Fibroblast of peridontal ligament (primary cell): ENCODE results near the gene KCNJ5.

Experiments
- DNase-seq: peaks from one replicate; pipeline ENCODE4 v3.0.0-alpha.2; 2010; ENCODE audit errors: extremely low read depth

KCNJ5 gene

DNA sequence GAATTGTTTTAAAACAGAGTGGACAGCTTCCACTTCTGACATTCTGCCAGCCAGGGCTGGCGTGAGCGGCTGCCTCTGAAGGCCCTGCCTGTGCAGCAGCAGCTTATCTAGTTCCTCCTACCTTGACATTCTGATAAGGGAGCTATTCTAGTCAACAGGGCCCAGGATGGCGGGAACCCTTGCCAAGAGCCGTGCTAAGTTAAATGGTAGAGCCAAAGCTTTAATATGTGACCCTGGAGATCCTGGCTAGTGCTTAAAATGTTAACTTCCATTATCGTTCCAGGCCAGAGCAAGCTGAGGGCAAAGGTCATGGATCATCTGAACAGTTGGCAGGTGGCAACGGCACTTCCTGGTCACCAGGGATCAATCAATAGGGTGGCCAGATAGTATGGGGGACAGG is 3.5 kb downstream of the KCNJ5 start:
- DNase-seq: no peak

DNA sequence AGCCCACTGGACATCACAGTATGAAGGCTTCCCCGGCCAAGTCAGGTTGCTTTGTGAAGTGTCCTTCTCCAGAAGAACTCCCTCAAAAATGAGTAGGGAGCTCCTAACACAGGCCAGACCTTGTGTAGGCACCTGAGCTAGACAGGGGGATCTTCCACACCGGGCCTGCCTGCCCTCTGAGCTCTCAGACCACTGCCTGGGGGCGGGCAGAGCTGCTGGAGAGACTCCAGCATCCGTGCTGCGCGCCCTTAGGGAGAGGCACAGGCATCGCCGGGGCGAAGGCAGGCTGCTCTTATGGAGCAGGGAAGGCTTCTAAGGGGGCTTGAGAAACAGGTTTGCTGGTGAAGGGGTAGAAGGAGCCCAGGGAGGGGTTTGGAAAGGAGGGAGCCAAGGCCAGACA is 4.4 kb downstream of the KCNJ5 start:
- no peak for DNase-seq

DNA sequence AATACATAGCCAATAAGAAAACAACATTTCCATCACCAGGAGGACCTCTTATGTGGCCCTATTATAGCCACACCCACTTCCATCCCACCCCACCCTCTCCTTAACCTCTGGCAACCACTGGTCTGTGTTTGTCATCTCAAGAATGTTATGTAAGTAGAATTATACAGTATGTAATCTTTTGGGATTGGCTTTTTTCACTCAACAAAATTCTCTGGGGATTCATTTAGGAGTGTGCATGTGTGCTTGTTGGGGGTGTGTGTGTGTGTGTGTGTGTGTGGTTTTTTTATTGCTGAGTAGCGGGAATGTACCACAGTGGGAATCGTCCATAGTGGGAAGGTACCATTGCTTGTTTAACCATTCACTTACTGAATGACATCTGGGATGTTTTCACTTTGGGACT is 5.2 kb downstream of the KCNJ5 start:
- peak; percentile 38 for DNase-seq

DNA sequence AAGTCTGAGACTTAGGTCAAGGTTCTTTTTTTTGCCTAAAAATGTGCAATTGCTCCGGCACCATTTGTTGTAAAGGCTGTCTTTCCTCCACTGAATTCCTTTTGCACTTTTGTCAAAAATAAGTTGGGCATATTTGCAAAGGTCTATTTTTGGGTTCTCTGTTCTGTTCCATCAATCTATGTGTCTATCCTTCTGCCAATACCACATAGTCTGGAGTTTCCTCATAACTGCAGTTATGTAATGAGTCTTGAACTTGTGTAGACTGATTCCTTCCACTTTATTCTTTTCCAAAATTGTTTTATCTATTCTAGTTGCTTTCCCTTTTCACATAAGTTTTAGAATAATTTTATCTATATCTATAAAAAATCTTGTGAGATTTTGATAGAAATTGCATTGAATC is 6.7 kb downstream of the KCNJ5 start:
- no peak for DNase-seq

DNA sequence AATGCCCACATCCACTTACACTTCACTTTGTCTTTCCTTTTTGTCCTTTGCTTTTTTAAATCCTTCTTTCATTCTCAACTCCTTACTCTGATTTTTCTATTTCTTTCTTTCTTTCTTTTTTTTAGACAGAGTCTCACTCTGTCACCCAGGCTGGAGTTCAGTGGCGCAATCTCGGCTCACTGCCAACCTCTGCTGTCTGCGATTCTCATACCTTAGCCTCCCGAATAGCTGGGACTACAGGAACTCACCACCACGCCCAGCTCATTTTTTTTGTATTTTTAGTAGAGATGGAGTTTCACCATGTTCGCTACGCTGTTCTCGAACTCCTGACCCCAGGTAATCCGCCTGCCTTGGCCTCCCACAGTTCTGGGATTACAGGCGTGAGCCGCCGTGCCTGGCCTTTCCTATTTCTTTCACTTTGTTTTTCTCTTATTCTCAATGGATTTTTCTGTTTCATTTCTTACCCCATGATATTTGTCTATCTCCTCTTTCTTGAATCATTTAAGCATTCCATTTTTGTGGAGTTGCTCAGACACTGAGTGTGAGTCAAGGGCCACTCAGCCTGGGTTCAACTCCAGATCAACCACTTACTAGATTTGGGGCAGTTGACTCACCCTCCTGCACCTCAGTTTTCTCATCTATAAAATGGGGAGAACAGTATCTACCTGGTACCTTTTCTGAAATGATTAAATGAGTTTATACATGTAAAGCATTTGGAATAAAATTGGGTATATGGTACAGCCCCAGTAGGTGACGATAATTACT is 7.6 kb downstream of the KCNJ5 start:
- DNase-seq: no peak

DNA sequence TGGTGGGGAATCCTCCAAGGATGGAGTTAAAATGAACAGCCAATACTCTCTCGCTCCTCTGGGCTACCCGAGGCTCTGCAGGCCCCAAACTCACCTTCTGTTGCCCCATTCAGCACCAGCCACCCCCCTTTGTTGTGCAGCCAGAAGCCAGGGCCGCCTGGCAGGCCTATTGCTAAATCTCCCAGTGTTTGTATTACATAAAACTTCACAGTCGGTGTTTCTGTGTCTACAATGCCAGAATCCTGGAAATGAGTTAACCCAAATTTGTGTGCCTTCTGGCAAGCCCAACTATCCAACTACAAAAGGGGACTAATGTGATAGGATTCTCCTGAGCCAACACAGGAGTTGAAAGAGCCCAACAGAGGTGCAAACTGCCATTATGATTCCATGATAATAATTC is 9.3 kb downstream of the KCNJ5 start:
- no peak for DNase-seq

DNA sequence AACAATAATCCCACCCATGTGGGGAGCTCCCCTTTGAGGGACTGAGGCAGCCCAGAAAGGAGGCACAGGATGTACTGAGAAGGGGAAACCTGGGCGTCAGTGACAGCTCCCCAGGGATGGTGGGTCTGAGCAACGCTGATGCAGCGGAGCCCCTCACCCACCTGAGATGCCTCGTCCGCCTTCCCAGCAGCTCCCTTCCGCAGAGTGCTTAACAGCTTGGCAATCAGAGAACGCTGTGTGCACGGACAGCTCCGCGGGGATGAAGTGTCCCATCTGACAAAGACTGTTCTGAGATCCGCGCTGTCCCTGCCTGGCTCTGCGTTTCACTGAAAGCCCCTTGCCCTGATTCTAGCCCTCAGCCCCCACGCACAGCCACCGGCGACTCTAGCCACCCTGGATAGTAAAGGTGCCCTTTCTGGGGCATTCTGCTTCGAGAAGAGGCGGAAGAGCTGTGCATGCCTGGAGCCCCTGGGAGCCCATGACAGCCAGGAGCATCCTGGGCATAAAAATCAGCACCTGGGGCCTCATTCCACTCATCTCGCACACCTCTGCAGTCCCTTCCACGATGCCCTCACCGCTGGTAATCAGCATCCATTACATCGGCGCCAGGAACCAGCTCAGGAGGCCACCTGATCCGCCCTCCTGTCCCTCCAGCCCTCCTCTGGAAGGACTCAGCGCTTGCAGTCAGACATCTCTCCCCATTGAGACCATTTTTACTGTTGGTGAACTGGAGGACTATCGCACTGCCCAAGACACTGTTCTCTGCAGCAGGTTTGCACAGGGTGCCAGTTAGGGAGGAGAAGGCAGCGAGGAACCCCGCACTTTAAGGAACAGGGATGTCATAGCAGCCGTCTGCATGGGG is 10.7 kb downstream of the KCNJ5 start:
- no peak for DNase-seq

DNA sequence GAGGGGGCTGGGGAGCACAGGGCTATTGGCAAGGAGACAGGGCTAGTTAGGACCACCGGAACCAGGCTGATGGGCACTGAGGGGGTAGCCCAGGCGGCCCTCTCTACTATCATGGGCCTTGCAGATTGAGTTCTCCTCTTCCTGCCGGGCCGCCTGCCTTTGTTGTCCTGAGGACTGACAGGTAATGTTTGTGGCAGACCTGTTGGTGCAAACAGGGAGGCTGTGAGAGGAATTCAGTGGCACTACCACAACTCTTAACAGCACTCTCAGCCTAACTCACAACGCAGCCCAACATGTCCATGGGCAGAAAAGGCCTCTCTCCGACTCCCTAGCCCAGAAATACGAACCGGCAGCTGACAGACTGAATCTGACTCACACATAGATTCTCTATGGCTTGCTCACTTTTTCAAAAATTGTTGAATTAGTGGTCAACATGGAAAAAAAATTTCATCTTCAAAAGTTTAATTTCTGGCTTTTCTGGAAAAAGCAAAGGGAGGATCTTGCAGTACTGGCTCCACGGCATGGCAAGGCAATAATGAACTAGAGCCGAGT is 11.4 kb downstream of the KCNJ5 start:
- DNase-seq: peak; percentile 74

DNA sequence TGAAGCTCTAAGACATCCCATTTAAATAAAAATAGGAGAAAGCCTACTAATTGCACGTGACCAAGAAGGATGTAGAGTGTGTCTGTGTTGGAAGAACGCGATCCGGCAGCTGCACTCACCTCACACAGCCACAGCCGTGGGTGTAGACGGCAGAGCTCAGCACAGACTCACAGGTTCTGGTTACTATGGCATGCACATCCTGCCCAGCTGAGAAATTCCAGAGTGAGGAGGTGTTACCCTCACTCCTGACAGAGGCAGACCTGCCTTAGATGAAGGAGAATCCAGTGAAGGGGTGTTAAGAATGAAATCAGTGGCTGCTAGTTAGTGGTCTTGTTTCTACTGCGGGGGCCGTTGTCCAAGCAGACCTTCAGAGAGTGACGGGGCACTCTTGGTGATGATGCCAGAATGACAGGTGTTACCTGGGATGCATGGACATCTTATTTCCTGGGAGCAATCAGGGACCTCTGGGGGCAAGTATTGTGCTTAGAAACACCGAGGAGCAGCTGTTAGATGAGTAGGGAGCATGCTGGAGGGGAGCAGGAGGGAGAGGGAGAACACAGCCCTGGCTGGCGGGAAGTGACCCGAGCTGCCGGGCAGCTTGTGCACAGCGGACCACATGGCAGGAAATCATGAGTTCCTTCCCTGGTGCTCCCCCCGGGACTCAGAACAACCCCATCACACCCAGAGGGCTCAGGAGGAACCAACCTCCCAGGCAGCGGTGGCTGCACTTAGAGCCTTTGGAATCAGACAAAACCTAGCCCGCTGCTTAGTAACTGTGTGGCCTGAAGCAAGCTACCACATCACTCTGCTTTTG is 12.3 kb downstream of the KCNJ5 start:
- no peak for DNase-seq

DNA sequence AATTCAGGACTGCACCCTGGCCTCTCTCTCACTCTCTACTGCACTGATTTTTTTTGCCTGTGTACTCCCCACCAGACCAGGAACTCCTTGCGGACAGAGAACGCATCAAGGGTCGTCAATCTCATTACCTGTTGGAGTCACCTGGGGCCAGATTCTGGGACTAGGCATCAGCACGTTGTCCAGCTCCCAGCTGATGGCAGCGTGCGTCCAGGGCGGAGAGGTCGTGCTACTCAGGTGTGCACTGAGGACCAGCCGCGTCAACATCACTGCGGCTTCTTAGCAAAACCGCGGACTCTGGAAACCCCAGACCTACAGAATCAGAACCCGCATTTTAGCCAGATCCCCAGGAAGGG is 13.1 kb downstream of the KCNJ5 start:
- no peak for DNase-seq

DNA sequence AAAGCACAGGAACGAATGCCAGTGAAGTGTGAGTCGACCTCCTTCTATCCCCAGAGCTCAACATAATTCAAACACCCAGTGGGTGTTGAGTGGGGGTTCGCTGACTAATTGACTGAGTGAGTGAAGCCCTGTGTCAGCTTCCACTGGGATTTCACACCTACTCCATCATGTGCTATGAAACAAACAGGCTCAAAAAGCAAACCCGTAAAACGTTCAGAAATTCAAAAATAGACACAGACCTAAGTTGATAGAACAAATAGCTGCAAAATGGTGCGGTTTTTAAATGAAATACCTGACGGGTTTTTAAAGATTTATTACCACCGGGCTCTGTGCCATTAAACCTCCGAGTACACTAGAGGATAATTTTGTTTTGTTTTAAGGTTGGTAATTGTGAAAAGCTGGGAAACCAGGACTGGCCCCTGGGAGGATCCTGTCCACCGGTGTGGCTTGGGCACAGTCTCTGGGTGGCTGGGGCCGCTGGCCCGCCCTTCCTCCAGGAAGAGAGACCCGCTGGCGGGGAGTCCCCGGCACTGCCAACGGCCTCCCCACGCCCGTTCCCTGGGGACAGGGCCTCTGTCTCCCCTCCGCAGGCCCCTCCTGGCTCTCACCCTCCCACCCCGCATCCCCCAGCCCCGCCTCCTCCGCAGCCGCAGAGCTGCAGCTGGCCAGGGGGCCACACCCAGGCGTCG is 13.6 kb downstream of the KCNJ5 start:
- DNase-seq: no peak

DNA sequence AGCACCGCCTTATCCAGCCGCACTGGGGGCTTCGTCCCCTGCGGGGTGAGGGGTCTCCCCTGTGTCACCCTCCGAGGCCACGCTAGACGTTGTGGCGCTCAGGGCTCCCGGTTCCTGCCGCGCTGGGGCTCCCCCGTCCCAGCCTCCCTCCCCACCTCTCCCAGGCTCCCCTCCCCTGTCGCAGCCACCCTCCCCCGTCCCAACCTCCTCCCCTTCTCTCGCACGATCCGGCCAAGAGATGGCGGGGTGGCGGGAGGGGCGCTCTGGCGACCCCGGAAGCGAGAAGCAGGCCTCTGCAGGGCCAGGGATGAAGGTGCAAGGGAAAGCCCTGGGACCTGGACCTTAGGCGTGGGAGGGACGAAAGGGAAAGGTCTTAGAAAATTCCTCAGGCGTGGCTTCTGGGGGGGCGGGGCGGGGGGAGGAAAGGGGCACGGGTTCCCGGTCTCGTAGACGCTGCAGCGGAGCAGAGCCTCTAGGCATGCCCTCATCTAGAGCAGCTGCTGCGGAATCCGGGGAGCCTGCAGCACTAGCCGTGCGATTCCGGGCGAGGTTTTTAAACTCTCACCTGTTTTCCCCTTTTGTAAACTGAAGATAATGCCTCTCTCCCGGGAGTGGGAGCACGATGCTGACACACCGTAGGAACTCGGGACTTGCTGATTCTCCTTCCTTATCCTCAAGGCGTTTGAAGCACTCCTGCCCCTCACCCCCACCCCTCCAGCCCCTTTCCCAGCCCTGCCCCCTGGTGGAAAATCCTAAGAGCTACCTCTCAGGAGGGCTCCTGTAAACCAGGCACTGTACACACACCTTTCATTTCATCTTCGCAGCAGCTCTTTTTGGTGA is 14.4 kb downstream of the KCNJ5 start:
- DNase-seq: peak; percentile 43

DNA sequence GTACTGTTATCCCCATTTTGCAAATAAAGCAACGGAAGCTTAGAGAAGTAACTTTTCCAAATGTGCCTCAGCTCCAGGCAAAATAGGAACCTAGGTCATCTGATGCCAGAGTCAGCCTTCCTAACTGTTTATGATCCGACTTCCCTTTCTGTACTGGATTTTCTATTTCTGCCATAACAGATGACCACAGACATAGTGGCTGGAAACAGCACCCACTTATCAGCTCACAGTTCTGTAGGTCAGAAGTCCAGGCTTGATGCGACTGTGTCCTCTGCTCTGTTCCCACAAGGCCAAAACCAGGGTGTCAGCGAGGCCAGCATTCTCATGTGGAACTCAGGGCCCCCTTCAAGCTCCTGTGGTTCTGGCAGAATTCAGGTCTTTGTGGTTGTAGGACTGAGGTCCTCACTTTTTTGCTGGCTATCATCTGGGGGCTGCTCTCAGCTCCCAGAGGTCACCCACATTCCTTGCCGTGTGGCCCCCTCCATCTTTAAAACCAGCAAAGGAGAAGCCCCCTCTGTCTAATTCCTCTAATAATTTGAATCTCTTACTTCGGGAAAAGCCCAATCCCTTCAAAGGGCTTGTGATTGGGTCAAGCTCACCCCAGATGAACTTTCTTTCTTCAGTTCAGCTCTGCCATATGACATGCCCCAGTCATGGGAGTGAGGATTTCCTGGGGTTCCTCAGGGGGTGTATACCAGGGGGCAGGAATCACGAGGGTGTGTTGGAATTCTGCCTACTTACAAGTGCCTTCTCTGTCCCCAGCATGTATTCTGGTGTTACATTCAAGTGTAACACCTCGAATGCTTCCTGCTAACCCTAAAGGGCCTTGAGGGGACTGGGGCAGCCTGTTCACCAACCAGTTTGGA is 15.3 kb downstream of the KCNJ5 start:
- DNase-seq: no peak

DNA sequence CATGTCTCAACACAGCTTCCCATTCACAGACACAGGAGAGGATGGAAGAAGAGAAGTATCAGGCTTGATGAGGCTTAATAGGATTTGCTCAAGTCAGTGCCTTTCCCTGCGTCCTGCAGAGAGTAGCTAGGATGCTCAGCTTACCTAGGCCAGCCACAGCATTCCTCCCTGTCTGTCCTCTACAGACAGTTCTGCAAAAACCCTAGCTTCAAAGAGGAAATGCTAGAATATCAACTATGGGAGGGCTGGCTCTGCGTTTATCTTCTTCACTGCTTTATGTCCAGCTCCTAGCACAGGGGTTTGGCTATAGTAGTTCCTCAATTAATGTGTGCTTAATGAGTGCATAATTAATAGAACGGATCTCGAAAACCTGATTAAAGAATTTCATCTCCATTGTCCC is 16.4 kb downstream of the KCNJ5 start:
- no peak for DNase-seq

DNA sequence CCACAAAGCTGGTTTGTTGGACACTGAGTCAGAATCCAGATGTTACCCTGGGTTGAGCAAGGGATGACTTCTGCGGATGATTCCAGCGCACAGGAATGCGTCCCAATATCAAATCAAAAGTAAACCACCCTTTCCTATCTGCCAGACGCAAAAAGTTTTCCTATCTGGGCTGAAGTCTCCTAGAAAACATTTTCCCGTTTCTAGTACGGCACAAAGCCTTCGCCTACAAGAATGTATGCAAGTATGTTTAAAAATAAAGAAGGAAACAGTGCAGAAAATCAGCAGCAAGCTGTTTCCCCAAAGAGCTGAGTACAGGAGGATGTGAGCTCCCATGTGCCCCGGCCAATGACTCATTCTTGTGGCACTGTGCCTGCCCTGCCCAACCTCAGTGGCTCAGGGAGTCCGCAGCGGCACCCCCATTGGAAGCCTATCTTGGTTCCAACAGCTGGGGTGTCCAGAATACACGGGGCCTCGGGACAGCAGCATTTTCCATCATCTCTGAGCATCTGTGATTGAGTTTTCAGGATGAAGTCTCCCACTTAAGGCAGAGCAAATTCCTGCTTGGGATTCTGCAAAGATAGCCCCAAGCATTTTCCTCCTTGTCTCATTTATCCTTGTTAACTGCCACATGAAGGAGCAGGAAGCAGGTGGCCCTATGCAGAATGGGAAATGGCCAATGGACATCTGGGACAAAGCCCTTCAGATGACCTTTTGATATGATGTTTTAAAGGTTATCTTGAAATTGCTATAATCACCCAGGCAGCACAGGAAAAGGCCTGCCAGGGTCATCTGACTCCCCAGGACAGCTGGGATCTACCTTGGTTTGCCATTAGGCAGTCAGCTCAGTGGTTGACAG is 17.5 kb downstream of the KCNJ5 start:
- DNase-seq: peak; percentile 66

DNA sequence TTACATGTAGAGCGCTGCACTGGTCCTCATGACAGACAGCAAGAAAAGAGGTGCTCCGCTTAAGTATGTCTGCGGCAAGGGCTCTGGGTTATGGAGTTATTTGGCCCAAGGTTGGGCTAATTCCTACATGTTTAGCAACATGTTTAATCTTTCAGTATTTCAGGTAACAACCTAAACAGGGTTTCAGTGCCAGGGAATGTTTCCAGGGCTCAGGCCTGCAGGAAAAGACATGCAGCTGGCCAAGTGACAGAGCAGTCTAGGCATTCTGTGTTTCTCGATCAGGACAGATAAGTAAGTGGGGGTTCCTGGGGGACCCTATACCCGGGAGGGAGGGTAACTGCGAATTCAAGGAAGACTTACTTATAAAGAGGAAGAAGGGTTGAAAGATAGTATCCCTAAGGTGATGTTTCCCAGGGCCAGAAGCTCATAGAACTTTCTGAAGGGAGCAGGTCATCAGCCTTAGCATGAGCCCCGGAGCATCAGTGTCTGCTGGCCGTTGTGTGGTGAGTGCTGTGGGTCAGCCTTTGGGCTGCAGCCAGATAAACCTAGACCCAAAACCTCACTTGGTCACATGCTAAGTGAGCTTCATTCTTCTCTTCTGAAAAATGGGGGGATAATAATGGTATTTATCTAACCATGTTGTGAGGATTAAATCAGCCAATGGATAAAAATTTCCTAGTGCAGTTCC is 18.4 kb downstream of the KCNJ5 start:
- no peak for DNase-seq

DNA sequence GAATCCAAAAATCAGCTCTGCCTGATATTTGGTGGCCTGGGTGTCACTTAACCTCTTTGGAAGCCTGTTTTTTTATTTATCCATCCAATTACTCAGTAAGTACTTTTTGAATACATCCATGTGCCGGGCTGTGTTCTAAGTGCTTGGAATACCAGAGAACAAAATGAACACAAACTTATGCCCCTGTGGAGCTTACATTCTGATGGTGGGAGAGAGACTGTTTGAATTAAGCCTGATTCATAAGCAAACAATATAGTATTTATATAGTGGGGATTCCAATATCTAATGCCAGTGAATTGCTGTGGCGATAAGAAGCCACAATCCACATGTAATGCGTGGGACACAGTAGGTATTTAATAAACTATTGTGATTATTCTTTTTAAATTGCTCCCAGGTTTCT is 19.4 kb downstream of the KCNJ5 start:
- no peak for DNase-seq

DNA sequence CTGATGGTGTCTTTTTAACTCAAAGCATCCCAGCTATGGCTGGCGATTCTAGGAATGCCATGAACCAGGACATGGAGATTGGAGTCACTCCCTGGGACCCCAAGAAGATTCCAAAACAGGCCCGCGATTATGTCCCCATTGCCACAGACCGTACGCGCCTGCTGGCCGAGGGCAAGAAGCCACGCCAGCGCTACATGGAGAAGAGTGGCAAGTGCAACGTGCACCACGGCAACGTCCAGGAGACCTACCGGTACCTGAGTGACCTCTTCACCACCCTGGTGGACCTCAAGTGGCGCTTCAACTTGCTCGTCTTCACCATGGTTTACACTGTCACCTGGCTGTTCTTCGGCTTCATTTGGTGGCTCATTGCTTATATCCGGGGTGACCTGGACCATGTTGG is 20.1 kb downstream of the KCNJ5 start:
- no peak for DNase-seq
